ENCODE data around the gene OPN1SW.

The OPN1SW gene

GRCh38 chr7:128745706-128746105 is 29.9 kb downstream of the OPN1SW start:
- H3K27me3 ChIP-seq = no peaks in the 10 kb centered on the region
- peaks cover 5 to 11% of the 10 kb centered on the region in 2 experiments for H3K4me1 ChIP-seq (ENCODE audit: control insufficient read depth in 1 of 2, insufficient read depth in 1 of 2, low read depth in 1 of 2, low read length in 1 of 2)
- H3K36me3 ChIP-seq = peaks cover 7% of the 10 kb centered on the region
- TF ChIP-seq CTCF (IDR thresholded peaks at IDR 0.05) = no peak
- no peaks in the 10 kb centered on the region for H3K9me3 ChIP-seq
- no peak overlapping the region for H3K4me3 ChIP-seq (ENCODE audit: low read depth in 1 of 2, low read length in 1 of 2)
- no peak overlapping the region for H3K27ac ChIP-seq

GRCh38 chr7:128744366-128744905 is 31.2 kb downstream of the OPN1SW start:
- Histone ChIP-seq H3K27me3 (no peaks in the 10 kb centered on the region), H3K9me3 (no peaks in the 10 kb centered on the region), H3K27ac (no peak overlapping the region), H3K36me3 (peaks cover 7% of the 10 kb centered on the region), H3K4me1 (ENCODE audit: control insufficient read depth in 1 of 2, insufficient read depth in 1 of 2, low read depth in 1 of 2, low read length in 1 of 2) (peaks cover 12 to 20% of the 10 kb centered on the region in 2 experiments), H3K4me3 (ENCODE audit: low read depth in 1 of 2, low read length in 1 of 2) (no peak overlapping the region)
- TF ChIP-seq CTCF (IDR thresholded peaks at IDR 0.05) = no peak

- H3K27me3 ChIP-seq = no peaks in the 10 kb centered on the region
- H3K36me3 ChIP-seq = no peaks in the 10 kb centered on the region
- no peaks in the 10 kb centered on the region for H3K9me3 ChIP-seq
- H3K4me1 ChIP-seq (ENCODE audit: control insufficient read depth in 1 of 2, insufficient read depth in 1 of 2, low read depth in 1 of 2, low read length in 1 of 2) = peaks cover 15 to 25% of the 10 kb centered on the region in 2 experiments
- no peak for TF ChIP-seq CTCF (IDR thresholded peaks at IDR 0.05)
- no peak overlapping the region for H3K27ac ChIP-seq
- H3K4me3 ChIP-seq (ENCODE audit: low read depth in 1 of 2, low read length in 1 of 2) = no peak overlapping the region
Measured at GRCh38 chr7:128743112-128743772, 32.4 kb downstream of the OPN1SW start.

GRCh38 chr7:128742206-128742605 is 33.4 kb downstream of the OPN1SW start:
- no peaks in the 10 kb centered on the region for H3K27me3 ChIP-seq
- peaks cover 15 to 25% of the 10 kb centered on the region in 2 experiments for H3K4me1 ChIP-seq (ENCODE audit: control insufficient read depth in 1 of 2, insufficient read depth in 1 of 2, low read depth in 1 of 2, low read length in 1 of 2)
- TF ChIP-seq CTCF (IDR thresholded peaks at IDR 0.05) = no peak
- no peaks in the 10 kb centered on the region for H3K36me3 ChIP-seq
- H3K27ac ChIP-seq = no peak overlapping the region
- no peak overlapping the region for H3K4me3 ChIP-seq (ENCODE audit: low read depth in 1 of 2, low read length in 1 of 2)
- H3K9me3 ChIP-seq = no peaks in the 10 kb centered on the region

GRCh38 chr7:128741491-128741890 is 34.1 kb downstream of the OPN1SW start:
- H3K4me3 ChIP-seq (ENCODE audit: low read depth in 1 of 2, low read length in 1 of 2) = no peak overlapping the region
- H3K9me3 ChIP-seq = no peaks in the 10 kb centered on the region
- peaks cover 15 to 25% of the 10 kb centered on the region in 2 experiments for H3K4me1 ChIP-seq (ENCODE audit: control insufficient read depth in 1 of 2, insufficient read depth in 1 of 2, low read depth in 1 of 2, low read length in 1 of 2)
- no peak for TF ChIP-seq CTCF (IDR thresholded peaks at IDR 0.05)
- H3K27ac ChIP-seq = no peak overlapping the region
- no peaks in the 10 kb centered on the region for H3K36me3 ChIP-seq
- no peaks in the 10 kb centered on the region for H3K27me3 ChIP-seq

All from neutrophil (primary cell).